GM12874 (cell line): ENCODE data around the gene PC.

Source experiments
- TF ChIP-seq, protein P1 (sequence below): IDR thresholded peaks from 2 replicates; pipeline ENCODE4 v1.5.1; 2011; ENCODE audit warnings: low read depth, mild to moderate bottlenecking, control low read depth, low read length, moderate library complexity; ENCODE audit not compliant: insufficient read depth

Gene PC

DNA sequence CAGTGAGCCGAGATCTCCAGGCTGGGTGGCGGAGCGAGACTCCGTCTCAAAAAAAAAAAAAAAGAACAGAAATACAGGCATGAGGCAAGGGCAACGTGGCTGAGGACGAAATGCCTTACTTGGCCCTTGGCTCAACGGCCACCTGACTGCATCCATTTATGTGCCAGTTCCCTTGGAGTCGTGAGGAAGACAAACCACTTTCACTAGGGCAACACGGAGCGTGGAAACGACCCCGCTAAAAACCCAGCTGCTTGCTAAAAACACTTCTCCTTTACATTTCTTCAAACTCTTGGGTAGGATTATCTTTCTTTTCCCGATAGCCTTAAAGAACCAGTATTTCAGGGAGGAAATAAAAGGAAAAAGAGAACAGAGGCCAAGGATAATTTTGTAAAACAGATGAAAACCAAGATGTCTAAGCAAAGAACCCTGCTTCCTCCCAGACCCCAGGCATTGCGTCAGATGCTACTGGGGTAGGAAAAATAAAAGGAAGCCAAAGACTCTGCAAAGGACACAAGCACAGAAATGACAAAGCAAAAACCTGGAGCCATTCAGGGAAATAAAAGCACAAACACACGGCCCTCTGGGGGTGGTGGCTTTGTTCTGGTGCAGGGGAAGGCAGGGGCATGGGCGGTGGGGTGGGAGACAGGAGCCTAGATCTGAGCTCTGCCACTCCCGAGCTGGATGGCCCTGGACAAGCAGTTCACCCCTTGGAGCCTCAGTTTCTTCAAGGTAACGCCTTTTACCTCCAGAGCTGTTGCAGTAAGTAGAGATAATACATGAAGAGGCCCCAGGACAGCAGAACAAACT lies 37.0 kb downstream of the PC start:
- TF ChIP-seq, protein P1, sequence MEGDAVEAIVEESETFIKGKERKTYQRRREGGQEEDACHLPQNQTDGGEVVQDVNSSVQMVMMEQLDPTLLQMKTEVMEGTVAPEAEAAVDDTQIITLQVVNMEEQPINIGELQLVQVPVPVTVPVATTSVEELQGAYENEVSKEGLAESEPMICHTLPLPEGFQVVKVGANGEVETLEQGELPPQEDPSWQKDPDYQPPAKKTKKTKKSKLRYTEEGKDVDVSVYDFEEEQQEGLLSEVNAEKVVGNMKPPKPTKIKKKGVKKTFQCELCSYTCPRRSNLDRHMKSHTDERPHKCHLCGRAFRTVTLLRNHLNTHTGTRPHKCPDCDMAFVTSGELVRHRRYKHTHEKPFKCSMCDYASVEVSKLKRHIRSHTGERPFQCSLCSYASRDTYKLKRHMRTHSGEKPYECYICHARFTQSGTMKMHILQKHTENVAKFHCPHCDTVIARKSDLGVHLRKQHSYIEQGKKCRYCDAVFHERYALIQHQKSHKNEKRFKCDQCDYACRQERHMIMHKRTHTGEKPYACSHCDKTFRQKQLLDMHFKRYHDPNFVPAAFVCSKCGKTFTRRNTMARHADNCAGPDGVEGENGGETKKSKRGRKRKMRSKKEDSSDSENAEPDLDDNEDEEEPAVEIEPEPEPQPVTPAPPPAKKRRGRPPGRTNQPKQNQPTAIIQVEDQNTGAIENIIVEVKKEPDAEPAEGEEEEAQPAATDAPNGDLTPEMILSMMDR, result no peak

DNA sequence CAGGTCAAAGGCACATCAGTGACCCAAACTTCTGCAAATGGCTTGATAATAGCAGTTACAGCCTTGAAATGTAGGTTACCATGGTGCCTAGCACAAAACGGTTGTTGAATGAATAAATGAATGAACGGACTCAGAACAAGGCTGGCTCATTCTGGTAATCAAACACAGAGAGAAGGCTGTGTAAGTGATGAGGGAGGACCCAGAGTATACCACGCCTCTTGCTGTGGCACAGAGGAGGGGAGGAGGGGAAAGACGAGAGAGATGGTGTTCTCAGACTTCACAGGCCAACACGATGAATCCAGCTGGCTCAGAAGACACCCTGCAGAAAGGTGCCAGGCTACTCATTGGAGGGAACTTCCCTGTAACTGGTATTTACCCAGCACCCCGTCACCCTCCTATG lies 38.3 kb downstream of the PC start:
- TF ChIP-seq, protein P1, result no peak

DNA sequence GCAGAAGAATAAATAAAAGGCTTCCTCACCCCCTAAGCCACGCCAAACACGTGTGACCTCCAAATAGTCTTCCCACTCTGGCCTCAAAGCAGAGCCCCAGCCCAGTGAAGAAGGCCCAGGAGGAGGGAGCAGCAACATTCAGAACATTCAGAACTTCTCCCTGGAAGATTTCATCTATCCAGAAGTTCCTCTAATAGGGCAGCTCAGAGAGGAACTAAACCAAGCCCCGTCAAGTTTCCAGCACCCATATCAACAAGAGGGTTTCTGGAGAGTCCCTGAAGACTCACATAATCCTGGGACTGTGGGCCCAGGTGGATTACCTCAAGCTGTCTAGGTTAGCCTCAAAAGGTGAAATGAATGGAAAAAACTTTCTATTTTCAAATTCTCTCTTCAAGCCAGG lies 39.4 kb downstream of the PC start:
- TF ChIP-seq, protein P1, result no peak

DNA sequence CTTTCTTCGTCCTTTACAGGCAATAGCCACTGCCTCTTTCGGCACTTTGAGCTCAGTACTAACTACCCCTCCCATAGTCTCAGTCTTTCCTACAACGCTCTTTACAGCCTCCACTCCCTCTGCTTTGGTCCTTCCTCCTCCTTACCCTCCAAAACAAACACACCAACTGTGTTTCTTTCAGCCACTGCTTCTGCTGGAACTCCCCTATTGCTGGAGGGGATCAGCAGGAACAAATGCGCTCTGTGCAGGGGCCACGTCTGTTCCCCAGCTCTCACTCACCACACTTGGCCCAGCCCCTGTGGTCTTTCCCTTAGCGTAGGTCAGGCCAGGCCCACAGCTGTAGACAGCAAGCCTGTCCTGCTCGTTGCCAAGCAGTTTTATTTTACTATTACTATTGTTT lies 42.3 kb downstream of the PC start:
- TF ChIP-seq, protein P1, result no peak

DNA sequence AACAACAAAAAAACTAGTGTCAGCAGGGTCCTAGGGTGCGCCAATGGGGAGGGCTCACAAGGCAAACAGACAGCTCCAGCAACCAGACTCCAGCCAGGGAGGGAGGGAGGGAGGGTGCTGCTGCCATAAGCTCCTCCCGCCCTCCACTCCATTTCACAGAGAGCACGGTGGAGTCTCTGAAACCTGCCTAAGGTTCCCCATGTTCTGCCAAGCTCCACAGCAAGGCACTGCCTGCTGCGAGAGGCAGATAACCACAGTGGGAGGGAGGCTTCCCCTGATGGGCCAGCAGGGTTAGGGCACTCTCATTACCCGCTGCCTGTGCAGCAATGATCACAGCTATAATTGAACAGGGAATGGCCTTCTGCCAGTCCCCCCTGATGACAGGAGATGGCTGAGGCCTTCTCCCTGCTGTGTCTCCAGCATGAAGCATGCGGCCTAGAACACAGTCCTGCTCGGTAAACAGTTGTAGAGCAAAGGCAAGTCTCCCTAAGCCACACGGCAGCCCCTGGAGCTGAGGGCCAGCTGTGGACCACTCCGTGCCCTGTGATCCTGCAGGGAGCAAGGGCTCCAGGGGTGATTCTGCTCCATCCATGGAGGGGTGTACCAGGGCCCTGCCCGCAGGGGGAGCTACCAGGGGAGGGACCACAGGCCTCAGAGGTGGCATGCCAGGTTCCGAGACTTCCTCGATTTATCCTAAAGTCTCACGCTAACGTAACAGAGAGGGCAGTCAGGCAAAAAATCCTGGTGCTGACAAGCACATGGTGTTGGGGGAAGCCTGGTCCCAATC lies 42.9 kb downstream of the PC start:
- TF ChIP-seq, protein P1, result no peak

DNA sequence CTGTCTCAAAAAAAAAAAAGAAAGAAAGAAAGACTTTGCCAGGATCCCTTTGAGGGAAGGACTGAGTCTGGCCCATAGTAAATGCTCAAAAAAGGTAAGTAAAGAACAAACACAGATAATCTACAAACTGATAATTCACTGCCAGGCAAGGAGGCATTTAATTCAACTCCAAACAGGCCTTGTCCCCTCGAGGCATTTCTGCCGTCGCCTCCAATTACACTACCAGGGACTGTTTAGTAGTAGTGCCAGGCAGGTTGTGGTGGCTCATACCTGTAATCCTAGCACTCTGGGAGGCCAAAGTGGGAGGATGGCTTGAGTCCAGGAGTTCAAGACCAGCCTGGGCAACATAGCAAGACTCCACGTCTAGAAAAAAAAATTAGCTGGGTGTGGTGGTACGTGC lies 43.7 kb downstream of the PC start:
- TF ChIP-seq, protein P1, result no peak

DNA sequence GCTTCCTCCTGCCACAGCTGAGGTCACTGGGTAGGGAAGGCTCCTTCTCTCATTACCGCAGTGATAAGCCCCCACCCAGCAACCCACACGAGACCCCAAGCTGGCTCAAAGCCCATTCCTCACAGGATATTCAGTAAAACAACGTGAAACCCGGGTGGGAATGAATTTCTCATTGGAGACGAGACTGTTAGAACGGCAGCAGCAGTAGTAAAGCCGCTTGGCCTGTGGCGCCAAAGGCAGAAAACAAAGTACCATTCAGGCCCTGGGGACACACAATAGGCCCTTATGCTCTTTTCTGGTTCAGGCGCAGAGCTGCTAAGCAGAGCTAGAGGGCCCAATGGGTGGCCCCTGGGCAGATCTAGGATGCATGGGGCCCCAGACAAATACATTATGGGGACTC lies 45.3 kb downstream of the PC start:
- TF ChIP-seq, protein P1, result no peak
